GM12878 (cell line): ENCODE measurements around the gene C15orf39. TPM values are rescaled to one million over a fixed set of nuclear protein-coding genes. Genes with fewer than 3 reads are reported as not detected.

Experiments used
- ATAC-seq: fragments of 200-7000 bp; cut with Tn5 transposase; 3 replicates; pipeline ENCODE4 v1.9.1; 2020; ENCODE audit warnings: mild to moderate bottlenecking, moderate library complexity
- BruUV-seq: library from RNA; stranded (reverse); fragments of 400-500 nt; replicated peaks from 2 replicates; lab custom pipeline; 2021; lab: Mats Ljungman, UMichigan
- CTCF ChIA-PET: fragments of 300-600 bp; sonication (Branson Sonifier 250); formaldehyde crosslinking; extraction: SDS; loops from one replicate; lab custom pipeline; 2021; ENCODE audit warnings: inconsistent platforms; lab: Yijun Ruan, JAX
- POLR2A ChIA-PET: fragments of 350-600 bp; formaldehyde crosslinking; extraction: SDS; loops from one replicate; lab custom pipeline; 2021; ENCODE audit warnings: inconsistent platforms; lab: Charles Lee
- RAD21 ChIA-PET: fragments of 300-600 bp; sonication (Branson Sonifier 250); formaldehyde crosslinking; loops from one replicate; lab custom pipeline; 2023; ENCODE audit warnings: antibody characterized with exemption; ENCODE audit not compliant: unreplicated experiment; lab: Charles Lee
- SMC1A ChIA-PET: fragments of 300-600 bp; sonication (Branson Sonifier 250); formaldehyde crosslinking; loops from one replicate; lab custom pipeline; 2023; ENCODE audit not compliant: unreplicated experiment, uncharacterized antibody; lab: Charles Lee
- DNase-seq: peaks from one replicate; pipeline ENCODE4 v3.0.0-alpha.2; 2011; ENCODE audit warnings: low read depth, low spot score
- FAIRE-seq: peaks from 3 replicates; lab custom pipeline; 2011; peaks lifted over from hg19 to GRCh38; lab: Jason Lieb, UNC
- H2AFZ ChIP-seq: 2 replicates; pipeline ENCODE4 v1.6.0; 2011; ENCODE audit warnings: low read depth, low read length, control low read depth; ENCODE audit not compliant: control insufficient read depth
- H3K27ac ChIP-seq: 2 replicates; pipeline ENCODE4 v1.5.1; 2011; ENCODE audit warnings: control low read depth; ENCODE audit not compliant: control insufficient read depth, insufficient read depth
- H3K27me3 ChIP-seq, 2 experiments: replicated peaks in 1 of 2; 2 replicates each; pipeline versions ENCODE4 v1.6.0 to v1.6.1; 2011; ENCODE audit warnings: low read length in 1 of 2; ENCODE audit not compliant: control insufficient read depth in 2 of 2, insufficient read depth in 2 of 2
- H3K36me3 ChIP-seq, 2 experiments: 2 replicates each; pipeline ENCODE4 v1.5.1; 2011; ENCODE audit warnings: low read length in 1 of 2; ENCODE audit not compliant: control insufficient read depth in 2 of 2, insufficient read depth in 2 of 2
- H3K4me1 ChIP-seq: 2 replicates; pipeline ENCODE4 v1.6.1; 2011; ENCODE audit warnings: mild to moderate bottlenecking, low read length, moderate library complexity, mixed read lengths; ENCODE audit not compliant: control insufficient read depth, insufficient read depth
- H3K4me2 ChIP-seq: 2 replicates; pipeline ENCODE4 v1.6.0; 2011; ENCODE audit warnings: control low read depth; ENCODE audit not compliant: control insufficient read depth, insufficient read depth
- H3K4me3 ChIP-seq: fragments of 200-600 bp; sonication (generic); 2 replicates; pipeline ENCODE4 v1.5.1; 2016
- H3K79me2 ChIP-seq: 2 replicates; pipeline ENCODE4 v1.6.0; 2011; ENCODE audit warnings: low read length; ENCODE audit not compliant: control insufficient read depth, insufficient read depth
- H3K9ac ChIP-seq: 2 replicates; pipeline ENCODE4 v1.8.0; 2011; ENCODE audit warnings: low read length, control low read depth, mixed read lengths; ENCODE audit not compliant: control insufficient read depth, insufficient read depth
- H3K9me3 ChIP-seq: replicated peaks from 3 replicates; pipeline ENCODE4 v1.5.1; 2011; ENCODE audit warnings: mild to moderate bottlenecking, low read length; ENCODE audit not compliant: control insufficient read depth, insufficient read depth
- H4K20me1 ChIP-seq: 2 replicates; pipeline ENCODE4 v1.6.0; 2011; ENCODE audit not compliant: control insufficient read depth, insufficient read depth
- BCLAF1 ChIP-seq: fragments of 450-650 bp; IDR thresholded peaks from 2 replicates; pipeline ENCODE4 v1.6.1; 2017; ENCODE audit warnings: antibody characterized with exemption, mild to moderate bottlenecking, moderate library complexity
- E2F4 ChIP-seq: IDR thresholded peaks from 2 replicates; pipeline ENCODE4 v1.6.1; 2012; ENCODE audit warnings: low read depth, low read length, improper control_type of control experiment
- ESRRA ChIP-seq: IDR thresholded peaks from 2 replicates; pipeline ENCODE4 v1.6.1; 2012; ENCODE audit warnings: mild to moderate bottlenecking, low read length, improper control_type of control experiment
- FOXK2 ChIP-seq: fragments of 450-650 bp; IDR thresholded peaks from 2 replicates; pipeline ENCODE4 v1.6.1; 2017; ENCODE audit warnings: mild to moderate bottlenecking, moderate library complexity
- LARP7 ChIP-seq: fragments of 450-650 bp; IDR thresholded peaks from 2 replicates; pipeline ENCODE4 v1.6.1; 2017; ENCODE audit warnings: mild to moderate bottlenecking
- MTA2 ChIP-seq: fragments of 450-650 bp; IDR thresholded peaks from 2 replicates; pipeline ENCODE4 v1.6.1; 2016; ENCODE audit warnings: low read depth, mild to moderate bottlenecking, moderate library complexity
- PAX5 ChIP-seq: IDR thresholded peaks from 2 replicates; pipeline ENCODE4 v1.6.1; 2011; ENCODE audit warnings: low read depth, low read length, borderline replicate concordance
- POLR2AphosphoS2 ChIP-seq: IDR thresholded peaks from 2 replicates; pipeline ENCODE4 v1.6.1; 2011; ENCODE audit warnings: low read depth, mild to moderate bottlenecking, low read length, improper control_type of control experiment, moderate library complexity
- PRDM15 ChIP-seq: fragments of 450-650 bp; formaldehyde crosslinking; IDR thresholded peaks from 2 replicates; pipeline ENCODE4 v1.4.0; 2020; ENCODE audit warnings: mild to moderate bottlenecking, moderate library complexity
- RAD21 ChIP-seq: IDR thresholded peaks from 2 replicates; pipeline ENCODE4 v1.6.1; 2011; ENCODE audit warnings: mild to moderate bottlenecking, low read depth, low read length, moderate library complexity; ENCODE audit not compliant: insufficient read depth
- SRF ChIP-seq, 2 experiments: IDR thresholded peaks; 2 replicates each; pipeline ENCODE4 v1.6.1; 2011; ENCODE audit warnings: low read depth in 2 of 2, low read length in 2 of 2, mild to moderate bottlenecking in 1 of 2, moderate library complexity in 1 of 2
- STAT3 ChIP-seq: IDR thresholded peaks from 2 replicates; pipeline ENCODE4 v1.6.1; 2011; ENCODE audit warnings: low read depth, low read length, improper control_type of control experiment
- YY1 ChIP-seq: IDR thresholded peaks from 2 replicates; pipeline ENCODE4 v1.6.1; 2011; ENCODE audit warnings: low read depth, mild to moderate bottlenecking, low read length
- WGBS: methylation state at CpG from one replicate; pipeline ENCODE4 v1.1.6; 2016; ENCODE audit warnings: low lambda C conversion rate; ENCODE audit not compliant: insufficient replicate concordance, insufficient coverage; ENCODE audit errors: missing lambda C conversion rate; 5-methylcytosine and 5-hydroxymethylcytosine counted together
- in situ Hi-C: fragments of 300-500 bp; cut with MboI; formaldehyde crosslinking; loops from 9 replicates; pipeline ENCODE4 v1.14.3; 2018; ENCODE audit warnings: mixed read lengths
- intact Hi-C: fragments of 100-400 bp; cut with micrococcal nuclease; formaldehyde crosslinking; loops from one replicate; pipeline ENCODE4 v1.14.2; 2022; ENCODE audit not compliant: unreplicated experiment
- polyA plus RNA-seq, 11 experiments: library from polyadenylated mRNA; depleted of rRNA in 4 of 11; unstranded in 6 of 11; stranded (reverse) in 5 of 11; fragments of >200 nt; fragmentation: Nextera tagmentation in 4 of 11; fragmentation: Illumina TruSeq in 1 of 11; extraction: Ambion mirVana in 4 of 11; extraction: Trizol in 1 of 11; gene quantifications; 1 replicate in 1 of 11; 2 replicates in 10 of 11; pipeline versions ENCODE4 v1.2.1 to v1.2.3, GENCODE V29; 2011 to 2016; ENCODE audit warnings: inconsistent platforms in 2 of 11, missing spikeins in 2 of 11, low read depth in 1 of 11
- total RNA-seq, 4 experiments: library from RNA; depleted of rRNA in 3 of 4; stranded (reverse); fragments of >200 nt in 3 of 4; fragmentation: Illumina TruSeq in 1 of 4; extraction: Trizol in 1 of 4; gene quantifications; 2 replicates each; pipeline versions ENCODE4 v1.2.1 to v1.2.3, GENCODE V29; 2013 to 2021

The C15orf39 gene
- total and polyA plus RNA-seq, 10 of the 15 experiments (the other 5 are each of a cell fraction or from before 2014, with no cell fraction given), result 2.3 to 139 (median 33.0) TPM

GRCh38 chr15:75171408-75171807 is 30.3 kb upstream of the C15orf39 start (continued):
- no peak for TF ChIP-seq FOXK2

- Histone ChIP-seq H3K36me3 (no peaks in the 10 kb centered on the region), H3K9ac (no peak overlapping the region), H3K27me3 (no peaks in the 10 kb centered on the region), H3K4me2 (no peak overlapping the region; the same call in 1 of the 2 replicates), H3K79me2 (no peaks in the 10 kb centered on the region), H3K9me3 (no peaks in the 10 kb centered on the region; the same call in 2 of the 3 replicates), H3K4me3 (no peak overlapping the region), H2AFZ (no peak overlapping the region), H3K4me1 (peaks cover 25% of the 10 kb centered on the region), H4K20me1 (no peaks in the 10 kb centered on the region), H3K27ac (no peak overlapping the region)
- 62% methylated on average over 6 of the region's 6 CpGs for WGBS
- FAIRE-seq (no peak), DNase-seq (no peak), ATAC-seq (no peak)
- ChIA-PET SMC1A (no interaction called here), CTCF (no interaction called here), RAD21 (no interaction called here), POLR2A (no interaction called here)
- in situ Hi-C loops, result no loop called here
- intact Hi-C loops, result no loop called here
- BruUV-seq, result no TSS peak
- TF ChIP-seq YY1, result no peak
- no peak for TF ChIP-seq POLR2AphosphoS2
- TF ChIP-seq LARP7, result no peak
- TF ChIP-seq RAD21, result no peak
- TF ChIP-seq MTA2, result no peak
- TF ChIP-seq BCLAF1, result no peak
- no peak for TF ChIP-seq STAT3
- TF ChIP-seq SRF (IDR thresholded peaks at IDR 0.05; ENCODE audit: low read depth in 2 of 2, low read length in 2 of 2), result no peak
- TF ChIP-seq ESRRA, result no peak
- no peak for TF ChIP-seq E2F4
- no peak for TF ChIP-seq PRDM15 (CRISPR knock-in tag)
- no peak for TF ChIP-seq PAX5
- TF ChIP-seq, all 136 proteins: peak for 0
Observed at GRCh38 chr15:75172284-75172820, 29.3 kb upstream of the C15orf39 start.
